ENCODE results near the gene PDE4B.

Gene PDE4B

GRCh38 chr1:65949230-65949626, 156.5 kb downstream of the PDE4B start:
- Histone ChIP-seq H3K9me3 (no peaks in the 10 kb centered on the region), H3K4me3 (ENCODE audit: low read depth, low read length) (no peak overlapping the region)
- no peak for DNase-seq

GRCh38 chr1:65949933-65950332, 157.2 kb downstream of the PDE4B start:
- TF ChIP-seq CTCF (IDR thresholded peaks at IDR 0.05; ENCODE audit: low read depth, low read length) = no peak
- Histone ChIP-seq H3K4me3 (ENCODE audit: low read depth, low read length) (no peak overlapping the region), H3K4me1 (0 out of 2 replicates have a peak, but pooled peaks cover 5% of the 10 kb centered on the region), H3K9me3 (no peaks in the 10 kb centered on the region), H3K36me3 (no peaks in the 10 kb centered on the region), H3K27me3 (no peaks in the 10 kb centered on the region)
- DNase-seq = no peak

More at GRCh38 chr1:65949230-65949626, 156.5 kb downstream of the PDE4B start:
- TF ChIP-seq CTCF (IDR thresholded peaks at IDR 0.05; ENCODE audit: low read depth, low read length) = no peak
- H3K4me1 ChIP-seq = 0 out of 2 replicates have a peak, but pooled peaks cover 5% of the 10 kb centered on the region
- no peaks in the 10 kb centered on the region for H3K27me3 ChIP-seq
- H3K36me3 ChIP-seq = no peaks in the 10 kb centered on the region

GRCh38 chr1:65952696-65953095, 160.0 kb downstream of the PDE4B start:
- H3K4me3 ChIP-seq (ENCODE audit: low read depth, low read length) = no peak overlapping the region
- no peaks in the 10 kb centered on the region for H3K27me3 ChIP-seq
- 0 out of 2 replicates have a peak, but pooled peaks cover 5% of the 10 kb centered on the region for H3K4me1 ChIP-seq
- no peak for TF ChIP-seq CTCF (IDR thresholded peaks at IDR 0.05; ENCODE audit: low read depth, low read length)
- H3K36me3 ChIP-seq = no peaks in the 10 kb centered on the region
- no peaks in the 10 kb centered on the region for H3K9me3 ChIP-seq
- no peak for DNase-seq

- Histone ChIP-seq H3K4me1 (0 out of 2 replicates have a peak, but pooled peaks cover 5% of the 10 kb centered on the region), H3K9me3 (no peaks in the 10 kb centered on the region), H3K27me3 (no peaks in the 10 kb centered on the region), H3K4me3 (ENCODE audit: low read depth, low read length) (no peak overlapping the region), H3K36me3 (no peaks in the 10 kb centered on the region)
- TF ChIP-seq CTCF (IDR thresholded peaks at IDR 0.05; ENCODE audit: low read depth, low read length) = no peak
- no peak for DNase-seq
Measured at GRCh38 chr1:65953170-65953569, 160.5 kb downstream of the PDE4B start.

GRCh38 chr1:65955071-65955470, 162.4 kb downstream of the PDE4B start:
- H3K4me1 ChIP-seq = no peaks in the 10 kb centered on the region
- no peak for DNase-seq
- no peak for TF ChIP-seq CTCF (IDR thresholded peaks at IDR 0.05; ENCODE audit: low read depth, low read length)
- no peaks in the 10 kb centered on the region for H3K27me3 ChIP-seq
- no peaks in the 10 kb centered on the region for H3K9me3 ChIP-seq
- no peak overlapping the region for H3K4me3 ChIP-seq (ENCODE audit: low read depth, low read length)
- no peaks in the 10 kb centered on the region for H3K36me3 ChIP-seq

GRCh38 chr1:65955503-65955902, 162.8 kb downstream of the PDE4B start:
- no peaks in the 10 kb centered on the region for H3K27me3 ChIP-seq
- no peak for DNase-seq
- no peak for TF ChIP-seq CTCF (IDR thresholded peaks at IDR 0.05; ENCODE audit: low read depth, low read length)
- H3K4me3 ChIP-seq (ENCODE audit: low read depth, low read length) = no peak overlapping the region
- no peaks in the 10 kb centered on the region for H3K4me1 ChIP-seq
- no peaks in the 10 kb centered on the region for H3K9me3 ChIP-seq
- no peaks in the 10 kb centered on the region for H3K36me3 ChIP-seq

Data from BE2C (cell line).